OCI-M2 (cell line): Measurements from ENCODE around the gene CCDC85C.

ENCODE experiments used
- DNase-seq: peaks from one replicate; lab custom pipeline; 2025; ENCODE audit not compliant: unreplicated experiment; lab: John Stamatoyannopoulos, UW

Gene CCDC85C

DNA sequence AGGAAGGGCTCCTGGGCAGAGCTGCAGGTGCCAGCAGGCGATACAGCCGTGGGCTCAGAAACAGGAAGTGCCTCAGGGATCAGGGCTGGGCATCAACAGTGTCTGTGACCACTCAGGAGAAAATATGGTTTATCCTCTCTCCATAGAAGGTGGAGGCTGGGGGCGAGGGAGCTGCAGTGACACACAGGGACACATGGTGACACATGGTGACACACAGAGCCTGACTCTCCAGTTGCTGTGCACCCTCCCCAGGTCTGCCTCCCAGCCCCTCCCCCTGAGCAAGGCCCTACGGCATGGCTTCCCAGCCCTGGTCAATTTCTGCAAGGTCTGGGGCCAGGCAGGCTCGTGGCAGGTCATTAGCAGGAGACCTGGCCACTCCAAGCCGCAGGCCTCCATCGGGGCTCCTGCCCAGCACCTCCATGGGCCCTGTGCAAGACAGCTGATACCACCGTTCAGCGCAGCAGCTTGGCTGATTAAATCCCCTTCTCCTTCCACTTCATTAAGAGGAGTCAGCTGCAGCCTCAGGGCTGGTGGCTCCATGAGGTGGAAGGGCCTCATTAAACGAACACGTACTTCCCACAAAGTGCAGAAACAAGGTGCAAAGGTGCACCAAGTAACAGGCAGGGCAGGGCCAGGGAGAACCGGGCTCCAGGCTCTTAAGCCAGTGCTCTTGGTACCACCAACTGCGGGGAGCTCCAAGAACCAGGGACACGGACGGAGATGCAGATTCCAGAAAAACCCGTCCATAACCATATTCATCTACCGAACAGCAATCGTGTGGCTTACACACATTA lies 62.1 kb downstream of the CCDC85C start:
- no peak for DNase-seq

DNA sequence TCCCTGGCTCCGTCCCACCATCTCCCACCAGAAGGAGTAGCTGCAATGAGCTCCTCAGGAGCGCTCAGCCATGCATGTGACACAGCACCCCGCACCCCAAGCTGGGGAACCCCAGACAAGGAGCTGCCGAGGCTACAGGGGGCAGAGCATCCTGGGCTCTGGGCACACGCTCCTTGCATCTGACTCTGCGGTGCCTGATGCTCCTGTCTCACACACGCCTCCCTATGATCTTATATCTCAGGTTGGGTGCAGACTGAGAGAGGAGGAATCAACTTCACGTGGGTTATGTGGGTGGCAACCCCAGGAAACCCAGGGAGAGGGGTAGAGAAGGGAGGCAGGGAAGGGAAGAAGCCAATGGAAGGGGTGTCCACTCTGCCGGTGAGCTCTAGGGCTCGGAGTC lies 62.8 kb downstream of the CCDC85C start:
- no peak for DNase-seq

DNA sequence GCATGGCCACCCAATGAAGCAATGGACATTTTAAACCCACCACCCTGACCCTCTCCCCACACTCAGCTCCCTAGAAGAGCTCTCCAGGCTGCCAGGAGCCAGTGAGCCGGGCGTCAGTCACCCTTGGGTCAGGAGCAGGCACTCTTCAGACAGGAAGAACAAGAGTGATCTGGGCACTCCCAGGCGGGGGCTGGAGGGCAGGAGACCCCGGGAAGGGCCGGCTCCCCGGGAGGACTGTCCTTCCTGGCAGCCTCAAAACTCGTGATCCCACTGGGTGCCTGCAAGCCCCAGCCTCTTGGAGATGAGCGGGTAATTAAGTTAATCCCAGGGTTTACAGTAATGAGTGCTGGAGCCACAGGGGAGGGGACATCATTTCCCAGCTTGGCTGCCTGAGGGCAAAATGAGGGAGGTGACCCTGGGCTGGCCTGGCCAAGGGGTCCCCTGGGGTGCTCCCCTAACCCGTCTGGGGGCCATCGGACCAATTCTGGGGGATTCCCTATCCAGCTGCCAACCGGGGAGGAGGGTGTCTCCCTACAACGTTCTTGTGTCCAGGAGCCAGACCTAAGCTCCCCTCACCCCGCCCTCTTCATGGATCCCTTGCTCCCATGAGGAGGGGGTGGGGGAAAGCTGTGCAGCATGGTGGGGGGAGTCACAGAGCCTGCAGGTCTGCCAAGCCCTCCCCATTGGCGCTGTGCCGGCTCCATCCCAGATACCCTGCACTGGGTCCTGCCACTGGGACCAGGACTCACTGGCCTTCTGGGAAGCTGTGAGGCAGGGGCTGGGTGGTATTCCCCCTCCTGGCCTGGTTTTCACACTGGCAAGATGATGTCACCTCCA lies 63.6 kb downstream of the CCDC85C start:
- no peak for DNase-seq

DNA sequence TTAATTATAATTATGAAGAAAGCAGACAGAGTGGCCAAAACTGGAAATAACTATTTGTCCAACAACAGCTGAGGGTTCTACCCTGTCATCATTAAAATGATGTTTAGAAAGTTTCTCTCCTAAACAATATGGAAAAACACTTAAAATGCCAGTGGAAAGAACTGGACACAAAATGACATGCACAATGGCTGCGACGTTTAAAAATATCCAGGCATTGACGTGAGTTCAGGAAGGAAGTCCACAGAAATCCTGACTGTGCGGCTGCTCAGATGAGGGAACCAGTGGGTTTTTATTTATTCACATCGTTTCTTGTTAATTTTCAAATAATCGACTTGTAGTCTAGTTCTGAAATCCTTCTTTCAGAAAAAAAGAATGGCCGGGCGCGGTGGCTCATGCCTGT lies 64.5 kb downstream of the CCDC85C start:
- no peak for DNase-seq

DNA sequence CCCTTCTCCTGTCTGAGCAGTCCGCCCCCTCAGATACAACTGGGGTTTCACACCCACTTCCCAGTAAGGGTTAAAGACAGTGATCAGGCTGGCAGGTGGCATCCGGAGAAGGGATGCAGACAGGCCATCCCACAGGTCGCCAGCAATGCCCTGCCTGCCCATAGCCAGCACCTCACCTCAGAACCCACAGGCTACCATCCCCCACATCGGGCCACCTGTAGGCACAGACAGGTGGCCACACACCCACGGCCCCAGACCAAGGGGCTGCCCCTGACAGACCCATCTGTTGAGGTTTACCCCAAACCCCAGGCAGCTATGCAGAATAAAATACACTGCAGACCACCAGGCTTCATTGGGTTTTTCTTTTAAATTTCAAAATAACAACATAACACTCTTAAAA lies 65.3 kb downstream of the CCDC85C start:
- no peak for DNase-seq

DNA sequence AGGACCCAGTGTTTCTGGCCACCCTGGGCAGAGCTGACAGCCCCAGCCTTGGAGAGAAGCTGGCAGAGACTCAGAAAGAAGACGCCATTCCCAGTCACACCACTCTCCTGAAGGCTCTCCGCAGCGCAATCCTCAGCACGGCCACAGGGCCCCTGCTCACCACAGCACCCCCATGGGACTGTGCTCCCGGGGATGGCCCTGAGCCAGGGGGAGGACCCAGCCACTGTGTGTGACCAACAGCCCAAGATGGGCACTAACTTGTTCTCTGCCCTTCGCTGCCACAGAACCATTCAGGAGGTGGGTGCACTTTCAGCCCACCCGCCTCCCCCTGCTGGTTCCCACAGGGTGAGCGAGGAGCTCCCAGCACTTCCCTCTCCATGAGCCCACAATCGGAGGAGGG lies 65.7 kb downstream of the CCDC85C start:
- DNase-seq, result no peak

DNA sequence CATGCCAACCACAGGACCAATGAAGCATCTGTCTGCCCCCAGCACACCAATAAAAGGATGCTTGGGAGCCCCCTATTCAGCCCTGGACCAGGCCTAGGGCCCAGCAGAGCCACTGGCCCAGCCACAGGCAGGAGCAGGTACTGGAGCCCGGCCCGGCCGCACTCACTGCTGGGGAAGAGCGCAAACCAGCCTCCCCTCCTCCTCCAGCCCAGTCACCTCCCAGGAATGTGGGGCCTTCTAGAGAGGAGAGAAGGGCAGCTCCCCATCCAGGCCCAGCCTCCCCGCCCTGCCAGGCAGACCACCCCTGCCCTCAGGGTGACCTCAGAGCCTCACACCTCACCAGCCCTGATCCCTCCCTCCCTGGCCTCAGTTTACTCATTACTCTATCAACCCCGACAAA lies 66.6 kb downstream of the CCDC85C start:
- DNase-seq, result no peak

DNA sequence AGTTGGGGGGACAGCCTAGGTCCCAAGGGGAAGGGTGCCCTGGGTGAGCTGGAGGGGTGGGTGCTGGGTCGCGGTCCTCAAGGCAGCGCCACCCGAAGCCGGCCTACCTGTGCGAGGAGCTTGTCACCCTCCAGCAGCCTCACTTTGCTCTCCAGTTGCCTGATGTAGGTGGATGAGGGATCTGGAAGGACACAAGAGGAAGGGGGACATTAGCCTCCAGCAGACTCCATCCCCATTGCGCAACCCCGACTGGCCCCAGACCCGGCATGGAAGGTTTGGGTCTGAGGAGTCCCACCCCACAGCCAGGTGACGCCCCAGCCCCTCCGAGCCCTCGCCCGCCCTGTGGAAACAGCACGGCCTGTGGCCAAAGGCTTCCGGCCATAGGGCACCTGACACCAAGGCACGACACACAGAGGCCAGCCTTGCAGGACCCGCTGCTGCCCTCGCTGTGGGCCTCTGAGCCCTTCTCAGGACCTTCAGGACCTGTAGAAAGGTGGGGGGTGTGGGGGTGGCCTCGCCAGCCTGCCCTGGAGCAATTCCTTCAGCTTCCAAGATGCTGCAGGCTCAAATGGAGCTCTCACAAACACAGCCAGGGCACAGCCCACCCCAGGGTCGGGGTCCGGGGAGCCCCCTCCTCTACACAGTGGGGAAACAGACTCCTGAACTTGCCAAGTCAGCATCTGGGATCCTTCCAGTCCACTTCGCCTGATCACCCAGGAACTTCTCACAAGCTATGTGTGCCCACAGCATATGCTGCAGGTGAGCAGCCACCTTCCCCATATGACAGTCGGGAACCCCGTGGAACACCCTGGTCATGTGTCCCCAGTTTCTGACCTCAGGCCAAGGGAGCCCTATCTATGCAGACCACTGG lies 67.9 kb downstream of the CCDC85C start:
- DNase-seq, result no peak

DNA sequence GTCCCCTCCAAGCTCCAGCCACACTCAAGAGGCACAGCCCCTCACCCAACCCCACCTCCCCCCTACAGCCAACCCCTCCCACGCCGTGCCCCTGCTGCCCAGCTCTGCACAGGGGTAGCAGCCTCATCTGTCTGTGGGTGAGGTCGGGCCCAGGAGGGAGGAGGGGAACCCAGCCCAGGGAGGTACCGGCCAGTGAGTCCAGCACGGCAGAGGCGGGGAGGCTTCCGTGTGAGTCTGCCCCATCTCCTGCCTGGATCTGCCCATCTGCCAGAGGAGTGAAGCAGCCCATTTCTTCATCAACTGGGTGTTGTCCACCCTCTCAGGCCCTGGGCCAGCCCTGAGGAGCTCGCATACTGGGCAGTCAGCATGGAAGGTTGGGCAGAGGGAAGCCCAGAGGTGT lies 68.6 kb downstream of the CCDC85C start:
- no peak for DNase-seq

DNA sequence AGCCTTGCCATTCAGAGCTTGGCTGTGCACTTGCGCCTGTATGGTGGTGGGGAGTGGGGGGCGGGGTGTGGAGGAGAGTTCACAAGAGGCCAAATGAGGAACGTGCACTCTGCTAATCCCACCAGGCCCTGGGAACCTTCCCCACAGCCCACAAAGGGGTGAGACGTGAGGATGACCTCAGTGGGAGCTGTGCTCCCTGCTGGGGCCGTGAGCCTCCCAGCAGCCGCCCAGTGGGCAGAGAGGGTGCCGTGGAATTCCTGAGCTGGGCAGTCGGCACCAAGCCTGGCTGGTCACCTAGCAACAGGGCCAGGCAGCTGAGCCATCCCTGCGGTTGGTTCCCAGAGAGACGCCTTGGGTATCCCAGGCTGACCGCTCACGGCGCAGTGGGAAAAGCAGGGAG lies 69.1 kb downstream of the CCDC85C start:
- DNase-seq, result no peak

DNA sequence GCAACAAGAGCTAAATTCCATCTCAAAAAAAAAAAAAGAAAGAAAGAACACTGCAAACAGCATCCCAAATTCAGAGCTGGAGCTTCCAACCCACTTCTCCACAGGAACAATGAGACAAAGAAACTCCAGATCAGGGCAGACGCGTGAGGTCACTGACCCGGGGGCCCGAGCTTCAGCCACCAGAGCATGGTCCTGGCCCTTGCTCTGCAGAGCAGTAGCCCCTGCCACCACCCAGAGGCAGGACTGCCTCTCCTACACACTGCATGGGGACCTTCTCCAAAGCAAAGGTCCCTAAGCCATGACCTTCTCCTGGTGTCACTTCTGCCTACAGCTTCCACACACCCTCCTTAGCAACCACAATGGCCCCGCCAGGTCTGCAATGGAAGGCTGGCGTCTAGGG lies 69.7 kb downstream of the CCDC85C start:
- no peak for DNase-seq

DNA sequence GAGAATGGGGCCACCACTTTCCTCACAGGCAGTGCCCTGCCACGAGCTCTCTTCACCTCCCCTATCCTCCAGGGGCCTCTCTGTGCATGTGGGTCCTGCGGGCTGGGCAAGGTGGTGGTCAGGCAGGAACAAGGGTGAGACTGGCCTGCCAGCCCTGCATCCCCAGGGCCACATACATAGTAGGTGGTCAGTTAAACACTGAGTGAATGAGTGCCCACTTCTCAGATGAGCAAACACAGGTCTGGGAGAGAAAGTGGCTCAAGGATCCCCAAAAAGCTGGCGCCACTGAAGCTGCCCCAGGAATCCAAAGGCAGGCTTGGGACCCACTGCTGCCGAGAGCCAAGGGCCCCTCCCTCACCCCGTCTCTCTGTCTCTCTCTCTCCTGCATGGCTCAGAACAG lies 71.7 kb downstream of the CCDC85C start:
- no peak for DNase-seq

DNA sequence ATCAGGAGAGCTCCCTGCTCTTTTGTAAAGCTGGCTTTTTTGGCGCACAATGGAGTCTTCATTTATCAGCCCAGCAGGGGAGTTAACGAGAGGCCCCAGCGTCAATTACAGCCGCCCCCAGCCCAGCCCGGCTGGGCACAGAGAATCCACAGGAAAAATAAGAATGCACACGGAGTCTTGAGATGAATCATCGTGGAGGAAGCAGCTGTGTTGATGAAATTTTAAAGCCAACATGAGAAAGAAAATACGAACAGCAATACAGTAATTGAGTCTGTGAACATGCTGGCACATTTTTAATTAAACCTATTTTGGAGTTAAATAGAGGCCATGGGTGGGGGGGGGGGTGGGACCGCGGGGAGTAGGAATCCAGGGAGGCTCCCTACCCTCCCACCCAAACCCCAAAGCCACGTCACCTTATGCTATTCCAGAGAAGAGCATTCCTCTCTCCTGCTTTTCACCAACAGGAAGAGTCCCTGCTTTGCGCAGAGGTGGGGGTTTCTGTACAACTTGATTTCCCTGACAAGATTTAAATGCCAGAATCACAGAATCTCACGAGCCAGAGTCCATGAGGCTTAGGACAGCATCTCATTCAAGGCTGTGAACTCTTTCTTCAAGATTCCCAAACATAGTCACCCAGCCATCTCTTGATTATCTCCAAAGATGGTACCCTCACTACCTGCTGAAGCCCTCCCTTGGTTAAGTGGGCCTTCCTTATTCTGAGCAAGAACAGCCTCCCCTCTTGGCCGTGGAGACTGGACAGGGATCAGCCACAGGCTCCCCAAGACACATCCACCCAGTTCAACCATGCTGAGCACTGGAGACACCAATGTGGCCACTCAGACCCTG lies 72.5 kb downstream of the CCDC85C start:
- DNase-seq, result no peak

DNA sequence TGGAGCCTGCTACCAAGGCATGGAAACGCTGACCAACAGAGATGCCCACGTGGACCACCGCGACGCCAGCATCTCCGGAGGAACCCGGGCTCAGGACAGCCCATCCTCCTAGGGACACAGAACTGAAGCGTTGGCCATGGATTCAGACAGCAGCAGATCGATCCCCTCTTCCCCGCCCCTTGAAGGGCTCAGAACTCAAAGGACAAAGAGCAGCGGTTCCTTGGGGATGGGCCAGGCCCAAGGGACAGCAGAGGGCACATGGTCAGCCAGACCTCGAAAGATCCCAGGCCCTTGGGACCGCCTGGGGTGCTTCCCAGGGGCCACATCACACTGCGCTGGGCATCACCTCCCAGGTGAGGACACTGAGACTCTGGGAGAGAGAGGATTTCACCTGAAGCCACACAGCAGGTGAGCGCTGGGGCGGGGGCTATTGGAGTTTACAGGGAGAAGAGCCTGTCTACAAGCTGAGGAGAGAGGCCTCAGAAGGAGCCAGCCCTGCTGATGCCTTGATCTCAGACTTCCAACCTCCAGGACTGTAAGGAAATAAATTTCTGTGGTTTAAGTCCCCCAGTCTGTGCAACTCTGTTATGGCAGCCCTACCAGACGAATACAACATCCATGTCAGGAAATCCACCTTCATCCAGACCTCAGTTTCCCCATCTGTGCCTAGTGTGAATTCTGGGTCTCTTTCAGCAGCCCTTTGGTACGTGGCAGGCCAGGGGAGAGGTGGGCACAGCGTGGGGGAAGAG lies 73.4 kb downstream of the CCDC85C start:
- no peak for DNase-seq

DNA sequence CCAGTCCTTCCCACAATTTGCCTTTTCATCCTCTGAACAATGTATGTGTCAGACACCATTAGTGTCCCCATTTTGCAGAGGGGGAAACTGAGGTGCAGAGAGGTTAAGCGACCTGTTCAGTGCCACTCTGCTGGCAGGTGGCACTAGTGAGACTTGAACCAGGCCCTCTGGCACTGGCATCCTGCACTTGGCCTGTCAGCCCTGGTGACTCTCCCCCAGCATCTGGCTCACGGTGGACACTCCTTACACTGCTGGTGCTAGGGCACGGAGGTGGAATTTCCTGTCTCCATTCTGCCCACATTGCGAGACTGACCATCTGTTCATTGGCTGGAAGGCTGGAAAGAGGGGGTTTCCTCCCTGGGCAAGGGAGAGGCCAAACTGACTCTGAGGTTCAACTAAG lies 74.1 kb downstream of the CCDC85C start:
- no peak for DNase-seq

DNA sequence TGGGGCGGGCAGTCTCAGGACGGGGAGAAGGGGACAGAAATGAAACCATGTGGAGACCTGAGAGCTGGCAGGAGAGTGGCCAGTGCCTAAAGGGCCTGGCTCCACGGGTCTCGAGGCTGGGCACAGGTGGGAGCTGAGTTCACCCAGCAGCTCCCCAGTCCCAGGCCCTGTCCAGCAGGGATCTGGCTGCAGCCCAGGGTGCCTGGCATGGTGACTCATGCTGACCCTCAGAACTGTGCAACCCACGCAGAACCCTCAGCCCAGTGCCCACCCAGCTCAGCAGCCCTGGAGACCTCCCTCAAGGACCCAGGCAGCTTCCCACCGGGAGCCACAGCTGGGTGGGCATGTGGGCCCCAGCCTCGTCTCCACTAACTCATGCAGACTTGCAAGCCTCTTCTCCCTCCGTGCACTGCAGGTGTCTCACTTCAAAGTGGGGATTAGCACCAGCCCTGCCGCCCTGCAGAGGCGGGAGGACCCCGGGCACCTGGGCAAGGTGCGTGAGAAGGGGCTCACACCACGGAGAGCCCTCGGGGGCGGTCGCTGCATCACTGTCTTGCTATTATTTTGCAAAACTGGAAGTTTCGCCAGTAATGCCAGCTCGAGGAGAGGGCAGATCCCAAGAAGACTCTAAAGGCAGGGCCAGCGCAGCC lies 76.5 kb downstream of the CCDC85C start:
- DNase-seq, result no peak

DNA sequence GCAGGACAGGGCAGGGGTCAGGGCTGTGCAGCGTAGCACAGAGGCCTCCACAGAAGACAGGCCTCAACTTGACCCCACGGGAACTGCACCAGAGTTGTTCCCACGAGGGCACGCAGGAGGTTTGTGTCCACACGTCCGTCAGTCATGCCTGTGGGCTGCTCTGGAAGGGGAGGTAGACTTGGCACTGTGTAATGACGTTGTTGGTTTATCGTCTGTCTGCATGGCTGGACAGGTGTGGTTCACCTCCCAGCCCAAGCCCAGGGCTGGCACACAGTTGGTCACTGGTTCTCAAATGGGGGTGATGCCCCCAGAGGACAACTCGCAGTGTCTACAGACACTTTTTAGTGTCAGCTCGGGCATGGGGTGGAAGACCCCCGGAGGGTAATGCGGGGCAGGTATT lies 77.0 kb downstream of the CCDC85C start:
- DNase-seq, result no peak

DNA sequence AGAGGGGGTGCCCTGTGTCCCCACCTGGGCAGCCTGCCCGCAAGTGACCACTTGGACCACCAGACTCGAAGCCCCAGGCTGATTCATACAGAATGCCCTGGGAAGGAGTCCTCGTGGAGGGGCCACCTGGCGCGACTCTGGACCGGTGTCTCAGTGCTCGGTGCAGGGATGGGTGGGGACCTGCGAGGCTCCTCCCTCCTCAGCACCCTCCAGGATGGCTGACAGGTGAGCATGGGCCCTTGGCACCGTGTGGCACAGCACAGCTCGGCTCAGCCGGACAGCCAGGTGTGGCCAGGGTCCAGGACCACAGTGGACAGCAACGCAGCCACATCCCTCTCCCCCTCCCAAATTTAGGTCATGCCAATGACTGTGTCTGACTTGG lies 78.3 kb downstream of the CCDC85C start:
- no peak for DNase-seq
